ENCODE data around the gene PLEKHS1. TPM values are rescaled to one million over a fixed set of nuclear protein-coding genes. Genes with fewer than 3 reads are reported as not detected.

PLEKHS1 gene
- total and polyA plus RNA-seq, 4 donors, result under 0.01 TPM; not detected in 3

DNA sequence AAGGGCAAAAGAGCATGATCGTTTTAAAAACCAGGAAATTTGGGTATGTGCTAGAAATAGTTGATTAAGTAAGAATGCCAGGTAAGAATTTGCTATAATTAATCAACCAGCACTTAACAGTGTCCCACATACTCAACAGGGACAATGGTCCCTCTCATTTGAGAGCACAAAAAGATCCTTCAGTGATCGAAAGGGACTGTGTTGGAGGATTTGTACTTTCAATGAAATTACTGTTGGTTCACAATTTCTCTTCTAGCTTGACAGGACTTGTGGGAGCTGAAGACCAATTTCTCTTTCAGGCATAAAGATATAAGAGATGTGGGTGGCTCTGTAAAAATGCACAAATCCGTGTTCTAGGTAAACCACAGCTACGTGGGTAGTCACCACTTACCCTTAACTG lies 12.5 kb upstream of the PLEKHS1 start:
- TF ChIP-seq RXRA (IDR thresholded peaks at IDR 0.05) (no peak), HNF4A (conservative IDR thresholded peaks at IDR 0.05) (no peak), SP1 (IDR thresholded peaks at IDR 0.05) (no peak), EGR1 (IDR thresholded peaks at IDR 0.05; ENCODE audit: low read depth in 2 of 2) (no peak), RAD21 (IDR thresholded peaks at IDR 0.05) (no peak), HNF4G (IDR thresholded peaks at IDR 0.05) (no peak), YY1 (IDR thresholded peaks at IDR 0.05) (no peak), TAF1 (conservative IDR thresholded peaks at IDR 0.05) (no peak), ATF3 (IDR thresholded peaks at IDR 0.05) (no peak), NR2F2 (IDR thresholded peaks at IDR 0.05) (no peak)
- TF ChIP-seq, protein P1, sequence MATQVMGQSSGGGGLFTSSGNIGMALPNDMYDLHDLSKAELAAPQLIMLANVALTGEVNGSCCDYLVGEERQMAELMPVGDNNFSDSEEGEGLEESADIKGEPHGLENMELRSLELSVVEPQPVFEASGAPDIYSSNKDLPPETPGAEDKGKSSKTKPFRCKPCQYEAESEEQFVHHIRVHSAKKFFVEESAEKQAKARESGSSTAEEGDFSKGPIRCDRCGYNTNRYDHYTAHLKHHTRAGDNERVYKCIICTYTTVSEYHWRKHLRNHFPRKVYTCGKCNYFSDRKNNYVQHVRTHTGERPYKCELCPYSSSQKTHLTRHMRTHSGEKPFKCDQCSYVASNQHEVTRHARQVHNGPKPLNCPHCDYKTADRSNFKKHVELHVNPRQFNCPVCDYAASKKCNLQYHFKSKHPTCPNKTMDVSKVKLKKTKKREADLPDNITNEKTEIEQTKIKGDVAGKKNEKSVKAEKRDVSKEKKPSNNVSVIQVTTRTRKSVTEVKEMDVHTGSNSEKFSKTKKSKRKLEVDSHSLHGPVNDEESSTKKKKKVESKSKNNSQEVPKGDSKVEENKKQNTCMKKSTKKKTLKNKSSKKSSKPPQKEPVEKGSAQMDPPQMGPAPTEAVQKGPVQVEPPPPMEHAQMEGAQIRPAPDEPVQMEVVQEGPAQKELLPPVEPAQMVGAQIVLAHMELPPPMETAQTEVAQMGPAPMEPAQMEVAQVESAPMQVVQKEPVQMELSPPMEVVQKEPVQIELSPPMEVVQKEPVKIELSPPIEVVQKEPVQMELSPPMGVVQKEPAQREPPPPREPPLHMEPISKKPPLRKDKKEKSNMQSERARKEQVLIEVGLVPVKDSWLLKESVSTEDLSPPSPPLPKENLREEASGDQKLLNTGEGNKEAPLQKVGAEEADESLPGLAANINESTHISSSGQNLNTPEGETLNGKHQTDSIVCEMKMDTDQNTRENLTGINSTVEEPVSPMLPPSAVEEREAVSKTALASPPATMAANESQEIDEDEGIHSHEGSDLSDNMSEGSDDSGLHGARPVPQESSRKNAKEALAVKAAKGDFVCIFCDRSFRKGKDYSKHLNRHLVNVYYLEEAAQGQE (IDR thresholded peaks at IDR 0.05), result no peak
- TF ChIP-seq, protein P2, sequence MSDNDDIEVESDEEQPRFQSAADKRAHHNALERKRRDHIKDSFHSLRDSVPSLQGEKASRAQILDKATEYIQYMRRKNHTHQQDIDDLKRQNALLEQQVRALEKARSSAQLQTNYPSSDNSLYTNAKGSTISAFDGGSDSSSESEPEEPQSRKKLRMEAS (IDR thresholded peaks at IDR 0.05), result no peak
- Histone ChIP-seq H3K27me3 (ENCODE audit: control insufficient read depth in 4 of 4, insufficient read depth in 4 of 4, low read length in 3 of 4) (no peaks in the 10 kb centered on the region), H3K9me3 (ENCODE audit: control insufficient read depth in 4 of 4, low read length in 3 of 4) (no peaks in the 10 kb centered on the region), H3K4me1 (ENCODE audit: control insufficient read depth in 4 of 4, insufficient read depth in 4 of 4, low read length in 3 of 4) (peaks cover 0 to 8% (median 2%) of the 10 kb centered on the region in 4 donors), H3K36me3 (ENCODE audit: control insufficient read depth in 4 of 4, insufficient read depth in 3 of 4, low read depth in 1 of 4, low read length in 3 of 4) (no peaks in the 10 kb centered on the region), H3K27ac (ENCODE audit: low read depth in 1 of 2, low read length in 2 of 2) (no peak overlapping the region), H3K4me3 (ENCODE audit: low read depth in 1 of 3, low read length in 3 of 3) (no peak overlapping the region), H3K9ac (ENCODE audit: low read depth in 1 of 2, low read length in 2 of 2) (no peak overlapping the region)
- 87% methylated on average over 4 of the region's 4 CpGs for WGBS
- DNase-seq (ENCODE audit: low spot score), result no peak

GRCh38 chr10:113739577-113739976 lies 11.9 kb upstream of the PLEKHS1 start:
- no peaks in the 10 kb centered on the region for H3K36me3 ChIP-seq (ENCODE audit: control insufficient read depth in 4 of 4, insufficient read depth in 3 of 4, low read depth in 1 of 4, low read length in 3 of 4)
- H3K9ac ChIP-seq (ENCODE audit: low read depth in 1 of 2, low read length in 2 of 2), result no peak overlapping the region
- H3K27me3 ChIP-seq (ENCODE audit: control insufficient read depth in 4 of 4, insufficient read depth in 4 of 4, low read length in 3 of 4), result no peaks in the 10 kb centered on the region
- WGBS, result 82% methylated on average over 3 of the region's 3 CpGs
- peaks cover 0 to 8% (median 2%) of the 10 kb centered on the region in 4 donors for H3K4me1 ChIP-seq (ENCODE audit: control insufficient read depth in 4 of 4, insufficient read depth in 4 of 4, low read length in 3 of 4)
- no peak for DNase-seq (ENCODE audit: low spot score)
- TF ChIP-seq FOXA2 (IDR thresholded peaks at IDR 0.05), result no peak
- TF ChIP-seq, protein P2 (IDR thresholded peaks at IDR 0.05), result no peak
- H3K9me3 ChIP-seq (ENCODE audit: control insufficient read depth in 4 of 4, low read length in 3 of 4), result no peaks in the 10 kb centered on the region
- no peak overlapping the region for H3K4me3 ChIP-seq (ENCODE audit: low read depth in 1 of 3, low read length in 3 of 3)
- H3K27ac ChIP-seq (ENCODE audit: low read depth in 1 of 2, low read length in 2 of 2), result no peak overlapping the region

DNA sequence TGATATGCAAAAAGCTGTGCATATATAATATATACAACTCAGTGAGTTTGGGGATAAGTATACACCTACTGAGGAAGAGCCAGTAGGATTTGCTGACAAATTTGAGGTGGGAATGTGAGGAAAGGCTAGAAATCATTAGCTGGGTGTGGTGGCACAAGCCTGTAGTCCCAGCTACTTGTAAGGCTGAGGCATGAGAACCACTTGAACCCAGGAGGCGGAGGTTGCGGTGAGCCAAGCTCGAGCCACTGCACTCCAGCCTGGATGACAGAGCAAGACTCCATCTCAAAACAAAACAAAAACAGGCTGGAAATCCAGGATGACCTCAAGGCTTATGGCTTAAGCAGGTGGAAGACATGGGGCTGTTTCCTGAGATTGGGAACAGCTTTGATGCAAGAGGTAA lies 10.6 kb upstream of the PLEKHS1 start:
- no peak overlapping the region for H3K9ac ChIP-seq (ENCODE audit: low read depth in 1 of 2, low read length in 2 of 2)
- 92% methylated on average over 3 of the region's 3 CpGs for WGBS
- H3K4me3 ChIP-seq (ENCODE audit: low read depth in 1 of 3, low read length in 3 of 3), result no peak overlapping the region
- H3K9me3 ChIP-seq (ENCODE audit: control insufficient read depth in 4 of 4, low read length in 3 of 4), result no peaks in the 10 kb centered on the region
- no peaks in the 10 kb centered on the region for H3K36me3 ChIP-seq (ENCODE audit: control insufficient read depth in 4 of 4, insufficient read depth in 3 of 4, low read depth in 1 of 4, low read length in 3 of 4)
- H3K4me1 ChIP-seq (ENCODE audit: control insufficient read depth in 4 of 4, insufficient read depth in 4 of 4, low read length in 3 of 4), result peaks cover 0 to 9% (median 2%) of the 10 kb centered on the region in 4 donors
- no peaks in the 10 kb centered on the region for H3K27me3 ChIP-seq (ENCODE audit: control insufficient read depth in 4 of 4, insufficient read depth in 4 of 4, low read length in 3 of 4)
- H3K27ac ChIP-seq (ENCODE audit: low read depth in 1 of 2, low read length in 2 of 2), result no peak overlapping the region
- no peak for DNase-seq (ENCODE audit: low spot score)
- TF ChIP-seq EGR1 (IDR thresholded peaks at IDR 0.05; ENCODE audit: low read depth in 2 of 2), result no peak
- no peak for TF ChIP-seq FOXA2 (IDR thresholded peaks at IDR 0.05)
- no peak for TF ChIP-seq HNF4G (IDR thresholded peaks at IDR 0.05)
- no peak for TF ChIP-seq ATF3 (IDR thresholded peaks at IDR 0.05)
- TF ChIP-seq, protein P3, sequence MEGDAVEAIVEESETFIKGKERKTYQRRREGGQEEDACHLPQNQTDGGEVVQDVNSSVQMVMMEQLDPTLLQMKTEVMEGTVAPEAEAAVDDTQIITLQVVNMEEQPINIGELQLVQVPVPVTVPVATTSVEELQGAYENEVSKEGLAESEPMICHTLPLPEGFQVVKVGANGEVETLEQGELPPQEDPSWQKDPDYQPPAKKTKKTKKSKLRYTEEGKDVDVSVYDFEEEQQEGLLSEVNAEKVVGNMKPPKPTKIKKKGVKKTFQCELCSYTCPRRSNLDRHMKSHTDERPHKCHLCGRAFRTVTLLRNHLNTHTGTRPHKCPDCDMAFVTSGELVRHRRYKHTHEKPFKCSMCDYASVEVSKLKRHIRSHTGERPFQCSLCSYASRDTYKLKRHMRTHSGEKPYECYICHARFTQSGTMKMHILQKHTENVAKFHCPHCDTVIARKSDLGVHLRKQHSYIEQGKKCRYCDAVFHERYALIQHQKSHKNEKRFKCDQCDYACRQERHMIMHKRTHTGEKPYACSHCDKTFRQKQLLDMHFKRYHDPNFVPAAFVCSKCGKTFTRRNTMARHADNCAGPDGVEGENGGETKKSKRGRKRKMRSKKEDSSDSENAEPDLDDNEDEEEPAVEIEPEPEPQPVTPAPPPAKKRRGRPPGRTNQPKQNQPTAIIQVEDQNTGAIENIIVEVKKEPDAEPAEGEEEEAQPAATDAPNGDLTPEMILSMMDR (IDR thresholded peaks at IDR 0.05; ENCODE audit: low read depth, low read length, missing input control), result no peak
- TF ChIP-seq, protein P2 (IDR thresholded peaks at IDR 0.05), result no peak
- TF ChIP-seq, protein P1 (IDR thresholded peaks at IDR 0.05), result no peak
- TF ChIP-seq JUND (IDR thresholded peaks at IDR 0.05), result no peak
- no peak for TF ChIP-seq SP1 (IDR thresholded peaks at IDR 0.05)

Data from liver (tissue), 9 donors.